OCI-LY7 (cell line): Measurements from ENCODE around the gene CFAP126. TPM values are rescaled to one million over a fixed set of nuclear protein-coding genes. Genes with fewer than 3 reads are reported as not detected.

ENCODE experiments used
- BruUV-seq: library from RNA; stranded (reverse); fragments of 400-500 nt; replicated peaks from 2 replicates; lab custom pipeline; 2021; lab: Mats Ljungman, UMichigan
- CTCF ChIA-PET: fragments of 300-600 bp; sonication (Branson Sonifier 250); formaldehyde crosslinking; loops from one replicate; lab custom pipeline; 2022; ENCODE audit warnings: antibody characterized with exemption; ENCODE audit not compliant: unreplicated experiment; lab: Charles Lee
- POLR2A ChIA-PET: fragments of 300-600 bp; sonication (Branson Sonifier 250); formaldehyde crosslinking; loops from one replicate; lab custom pipeline; 2022; ENCODE audit warnings: antibody characterized with exemption; lab: Charles Lee
- DNase-seq: peaks from one replicate; pipeline ENCODE4 v3.0.0-alpha.2; 2015; ENCODE audit warnings: low spot score
- H2AFZ ChIP-seq: fragments of 200-600 bp; sonication (generic), shearing (Covaris generic); 2 replicates; pipeline ENCODE4 v1.6.1; 2014; ENCODE audit warnings: mild to moderate bottlenecking, antibody characterized with exemption, low read length, moderate library complexity
- H3K27ac ChIP-seq: fragments of 200-600 bp; sonication (generic); 2 replicates; pipeline ENCODE4 v1.5.1; 2014; ENCODE audit warnings: mixed run types, low read depth, mild to moderate bottlenecking, moderate library complexity, low read length, inconsistent platforms; ENCODE audit not compliant: poor library complexity, severe bottlenecking
- H3K36me3 ChIP-seq: fragments of 200-600 bp; sonication (generic); 2 replicates; pipeline ENCODE4 v1.6.1; 2014; ENCODE audit warnings: mild to moderate bottlenecking, antibody characterized with exemption, low read length, moderate library complexity, mixed read lengths; ENCODE audit not compliant: insufficient read depth
- H3K4me1 ChIP-seq: fragments of 200-600 bp; sonication (generic); 2 replicates; pipeline ENCODE4 v1.5.1; 2014; ENCODE audit warnings: mild to moderate bottlenecking, low read length; ENCODE audit not compliant: insufficient read depth, poor library complexity, severe bottlenecking
- H3K4me2 ChIP-seq: fragments of 200-600 bp; sonication (generic); 2 replicates; pipeline ENCODE4 v1.6.1; 2014; ENCODE audit warnings: mild to moderate bottlenecking, low read length
- H3K4me3 ChIP-seq: fragments of 200-600 bp; sonication (generic); 2 replicates; pipeline ENCODE4 v1.5.1; 2014; ENCODE audit warnings: mild to moderate bottlenecking, low read depth, low read length; ENCODE audit not compliant: poor library complexity, severe bottlenecking
- H3K79me2 ChIP-seq: fragments of 200-600 bp; sonication (generic); 2 replicates; pipeline ENCODE4 v1.6.1; 2016; ENCODE audit warnings: low read depth, mild to moderate bottlenecking, low read length, moderate library complexity, mixed read lengths; ENCODE audit not compliant: insufficient read depth
- H3K9me2 ChIP-seq: fragments of 200-600 bp; sonication (generic); 2 replicates; pipeline ENCODE4 v1.6.1; 2016; ENCODE audit warnings: mild to moderate bottlenecking, low read length, mixed read lengths; ENCODE audit not compliant: insufficient read depth
- H3K9me3 ChIP-seq: fragments of 200-600 bp; sonication (generic); 2 replicates; pipeline ENCODE4 v1.6.1; 2014; ENCODE audit warnings: mild to moderate bottlenecking, mixed run types, low read length, mixed read lengths
- H4K20me1 ChIP-seq: fragments of 200-600 bp; sonication (generic); 2 replicates; pipeline ENCODE4 v1.6.1; 2014; ENCODE audit warnings: mild to moderate bottlenecking, antibody characterized with exemption, low read length, moderate library complexity, mixed read lengths; ENCODE audit not compliant: insufficient read depth
- EZH2phosphoT487 ChIP-seq: fragments of 200-600 bp; sonication (generic); IDR thresholded peaks from 2 replicates; pipeline ENCODE4 v1.6.1; 2018; ENCODE audit warnings: low read depth, borderline replicate concordance, mild to moderate bottlenecking, mixed run types, antibody characterized with exemption, low read length, moderate library complexity, mixed read lengths
- intact Hi-C: fragments of 100-400 bp; cut with micrococcal nuclease; formaldehyde crosslinking; loops from one replicate; pipeline ENCODE4 v1.10.0; 2022; ENCODE audit not compliant: unreplicated experiment
- total RNA-seq, 2 experiments: library from RNA; depleted of rRNA in 1 of 2; stranded (reverse); fragments of >200 nt in 1 of 2; shearing (Covaris generic) in 1 of 2; gene quantifications; 2 replicates each; pipeline ENCODE4 v1.2.3, GENCODE V29; 2014 to 2022
- TF ChIP-seq, protein P1 (sequence below): fragments of 200-600 bp; sonication (generic); conservative IDR thresholded peaks from 2 replicates; pipeline ENCODE4 v1.5.1; 2014; ENCODE audit warnings: mild to moderate bottlenecking, antibody characterized with exemption, low read length, moderate library complexity, mixed read lengths

The CFAP126 gene
- total RNA-seq, 2 experiments from 2014 or later = not detected

DNA sequence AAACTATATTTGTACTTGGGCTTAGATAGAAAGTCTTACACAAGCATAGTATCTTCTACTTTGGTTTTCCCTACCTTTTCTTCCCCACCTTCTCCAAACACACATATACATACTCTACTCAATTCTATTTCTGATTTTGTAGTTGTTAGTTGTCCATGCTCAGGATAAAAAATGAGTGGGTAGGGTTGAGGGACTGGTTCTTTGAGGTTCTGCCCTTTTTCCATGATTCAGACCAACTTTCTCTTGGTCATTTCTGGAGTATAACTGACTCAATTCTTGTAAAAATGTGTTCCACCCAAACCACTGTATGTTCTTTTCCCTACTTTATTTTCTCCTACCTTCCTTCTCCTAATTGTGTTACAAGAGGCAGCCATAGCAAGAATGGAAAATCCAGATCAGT, 3.3 kb downstream of the CFAP126 start:
- no peak for DNase-seq
- H4K20me1 ChIP-seq = no peaks in the 10 kb centered on the region
- no peaks in the 10 kb centered on the region for H3K79me2 ChIP-seq
- ChIA-PET POLR2A (no interaction called here), CTCF (no interaction called here)
- H3K9me2 ChIP-seq = no peaks in the 10 kb centered on the region
- no TSS peak for BruUV-seq
- H3K4me2 ChIP-seq = no peak overlapping the region
- peaks cover 8% of the 10 kb centered on the region for H3K4me1 ChIP-seq
- no peaks in the 10 kb centered on the region for H3K9me3 ChIP-seq
- H2AFZ ChIP-seq = no peak overlapping the region
- TF ChIP-seq EZH2phosphoT487 = no peak
- intact Hi-C loops = no loop called here
- H3K36me3 ChIP-seq = peaks cover 53% of the 10 kb centered on the region
- no peak overlapping the region for H3K4me3 ChIP-seq
- H3K27ac ChIP-seq = no peak overlapping the region

DNA sequence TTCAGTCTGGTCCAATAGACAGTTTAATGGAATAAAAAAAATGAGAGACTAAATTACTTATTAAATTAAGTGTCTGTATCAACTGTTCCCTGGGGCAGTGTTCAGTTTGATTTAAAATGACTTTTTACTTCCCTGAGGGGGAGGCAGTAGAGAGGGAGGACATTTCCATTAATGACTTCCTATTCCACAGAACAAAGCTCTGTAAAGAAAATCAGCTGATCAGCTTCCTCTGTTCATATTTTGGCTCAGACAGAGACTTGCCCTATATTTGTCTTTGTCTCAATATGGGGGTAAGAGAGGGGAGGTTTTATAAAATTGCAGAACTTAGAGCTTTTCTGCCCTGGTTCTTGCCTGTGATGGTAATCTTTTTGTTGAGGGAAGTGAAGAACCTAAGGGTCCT, 8.4 kb downstream of the CFAP126 start:
- Histone ChIP-seq H4K20me1 (no peaks in the 10 kb centered on the region), H3K79me2 (no peaks in the 10 kb centered on the region), H3K9me2 (no peaks in the 10 kb centered on the region), H3K4me1 (no peaks in the 10 kb centered on the region), H3K4me3 (no peak overlapping the region), H3K36me3 (peaks cover 54% of the 10 kb centered on the region), H3K9me3 (no peaks in the 10 kb centered on the region), H3K27ac (no peak overlapping the region), H2AFZ (no peak overlapping the region), H3K4me2 (no peak overlapping the region)
- ChIA-PET POLR2A (interaction anchor here (1.2 kb wide), 1 partner anchor 9 kb away, joined by 3 read pairs; no protein-coding TSS in a partner anchor), CTCF (no interaction called here)
- BruUV-seq = no TSS peak
- no peak for TF ChIP-seq EZH2phosphoT487
- TF ChIP-seq, protein P1, sequence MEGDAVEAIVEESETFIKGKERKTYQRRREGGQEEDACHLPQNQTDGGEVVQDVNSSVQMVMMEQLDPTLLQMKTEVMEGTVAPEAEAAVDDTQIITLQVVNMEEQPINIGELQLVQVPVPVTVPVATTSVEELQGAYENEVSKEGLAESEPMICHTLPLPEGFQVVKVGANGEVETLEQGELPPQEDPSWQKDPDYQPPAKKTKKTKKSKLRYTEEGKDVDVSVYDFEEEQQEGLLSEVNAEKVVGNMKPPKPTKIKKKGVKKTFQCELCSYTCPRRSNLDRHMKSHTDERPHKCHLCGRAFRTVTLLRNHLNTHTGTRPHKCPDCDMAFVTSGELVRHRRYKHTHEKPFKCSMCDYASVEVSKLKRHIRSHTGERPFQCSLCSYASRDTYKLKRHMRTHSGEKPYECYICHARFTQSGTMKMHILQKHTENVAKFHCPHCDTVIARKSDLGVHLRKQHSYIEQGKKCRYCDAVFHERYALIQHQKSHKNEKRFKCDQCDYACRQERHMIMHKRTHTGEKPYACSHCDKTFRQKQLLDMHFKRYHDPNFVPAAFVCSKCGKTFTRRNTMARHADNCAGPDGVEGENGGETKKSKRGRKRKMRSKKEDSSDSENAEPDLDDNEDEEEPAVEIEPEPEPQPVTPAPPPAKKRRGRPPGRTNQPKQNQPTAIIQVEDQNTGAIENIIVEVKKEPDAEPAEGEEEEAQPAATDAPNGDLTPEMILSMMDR = no peak
- intact Hi-C loops = no loop called here
- DNase-seq = no peak

DNA sequence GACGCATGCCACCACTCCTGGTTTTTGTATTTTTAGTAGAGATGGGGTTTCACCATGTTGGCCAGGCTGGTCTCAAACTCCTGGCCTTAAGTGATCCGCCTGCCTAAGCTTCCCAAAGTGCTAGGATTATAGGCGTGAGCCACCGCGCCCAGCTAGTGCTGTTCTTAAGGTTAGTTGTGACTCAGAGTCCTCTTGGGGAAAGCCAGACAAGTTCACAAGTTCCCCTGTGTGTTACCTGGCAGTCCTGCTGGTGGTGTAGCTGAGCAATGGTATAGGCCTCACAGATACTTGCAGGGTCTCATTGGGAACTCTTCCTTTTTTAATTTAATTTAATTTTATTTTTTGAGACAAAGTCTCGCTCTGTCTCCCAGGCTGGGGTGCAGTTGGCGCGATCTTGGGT, 10.6 kb downstream of the CFAP126 start:
- H3K9me2 ChIP-seq = no peaks in the 10 kb centered on the region
- no TSS peak for BruUV-seq
- H3K4me2 ChIP-seq = no peak overlapping the region
- TF ChIP-seq EZH2phosphoT487 = no peak
- TF ChIP-seq, protein P1 = no peak
- H2AFZ ChIP-seq = no peak overlapping the region
- no peaks in the 10 kb centered on the region for H3K9me3 ChIP-seq
- intact Hi-C loops = no loop called here
- H3K27ac ChIP-seq = no peak overlapping the region
- no peaks in the 10 kb centered on the region for H3K4me1 ChIP-seq
- POLR2A ChIA-PET = interaction anchor here (1.1 kb wide), 1 partner anchor 43 kb away, joined by 3 read pairs; the partner anchor contains the start of gene SDHC
- H3K36me3 ChIP-seq = peaks cover 58% of the 10 kb centered on the region
- H4K20me1 ChIP-seq = no peaks in the 10 kb centered on the region
- H3K79me2 ChIP-seq = no peaks in the 10 kb centered on the region
- no peak for DNase-seq
- CTCF ChIA-PET = no interaction called here
- no peak overlapping the region for H3K4me3 ChIP-seq
